VCaP (cell line): ENCODE measurements around the gene LRRC10.

Experiments
- H3K27ac ChIP-seq: fragments of 450-650 bp; 2 replicates; pipeline ENCODE4 v1.5.1; 2017
- TF ChIP-seq, protein P1 (sequence below): fragments of 450-650 bp; conservative IDR thresholded peaks from 2 replicates; pipeline ENCODE4 v1.5.1; 2017; ENCODE audit warnings: mild to moderate bottlenecking, moderate library complexity

The LRRC10 gene, protein sequence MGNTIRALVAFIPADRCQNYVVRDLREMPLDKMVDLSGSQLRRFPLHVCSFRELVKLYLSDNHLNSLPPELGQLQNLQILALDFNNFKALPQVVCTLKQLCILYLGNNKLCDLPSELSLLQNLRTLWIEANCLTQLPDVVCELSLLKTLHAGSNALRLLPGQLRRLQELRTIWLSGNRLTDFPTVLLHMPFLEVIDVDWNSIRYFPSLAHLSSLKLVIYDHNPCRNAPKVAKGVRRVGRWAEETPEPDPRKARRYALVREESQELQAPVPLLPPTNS

DNA sequence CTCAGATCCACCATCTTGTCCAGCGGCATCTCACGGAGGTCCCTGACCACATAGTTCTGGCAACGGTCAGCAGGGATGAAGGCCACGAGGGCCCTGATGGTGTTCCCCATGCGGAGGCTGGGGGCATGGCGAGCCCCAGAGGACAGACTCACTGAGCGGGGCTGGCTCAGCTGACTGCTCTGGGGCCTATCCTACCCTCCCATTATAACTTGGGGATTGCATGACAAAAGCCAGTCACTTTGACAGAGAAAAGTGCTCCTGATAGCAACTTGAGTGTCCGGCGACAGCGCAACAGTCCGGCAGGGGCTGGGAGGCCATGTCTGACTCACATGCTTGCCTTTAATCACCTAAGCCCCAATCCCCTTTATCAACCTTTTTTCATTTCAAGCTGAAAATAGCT lies at the start of gene LRRC10:
Gene LRRC10, minus strand, starts transcription at position 179 of the 400 bp plus-strand sequence. Its CDS starts 69 bp downstream, at position 110.
- no peak within 1 kb of the TSS for H3K27ac ChIP-seq
- TF ChIP-seq, protein P1, sequence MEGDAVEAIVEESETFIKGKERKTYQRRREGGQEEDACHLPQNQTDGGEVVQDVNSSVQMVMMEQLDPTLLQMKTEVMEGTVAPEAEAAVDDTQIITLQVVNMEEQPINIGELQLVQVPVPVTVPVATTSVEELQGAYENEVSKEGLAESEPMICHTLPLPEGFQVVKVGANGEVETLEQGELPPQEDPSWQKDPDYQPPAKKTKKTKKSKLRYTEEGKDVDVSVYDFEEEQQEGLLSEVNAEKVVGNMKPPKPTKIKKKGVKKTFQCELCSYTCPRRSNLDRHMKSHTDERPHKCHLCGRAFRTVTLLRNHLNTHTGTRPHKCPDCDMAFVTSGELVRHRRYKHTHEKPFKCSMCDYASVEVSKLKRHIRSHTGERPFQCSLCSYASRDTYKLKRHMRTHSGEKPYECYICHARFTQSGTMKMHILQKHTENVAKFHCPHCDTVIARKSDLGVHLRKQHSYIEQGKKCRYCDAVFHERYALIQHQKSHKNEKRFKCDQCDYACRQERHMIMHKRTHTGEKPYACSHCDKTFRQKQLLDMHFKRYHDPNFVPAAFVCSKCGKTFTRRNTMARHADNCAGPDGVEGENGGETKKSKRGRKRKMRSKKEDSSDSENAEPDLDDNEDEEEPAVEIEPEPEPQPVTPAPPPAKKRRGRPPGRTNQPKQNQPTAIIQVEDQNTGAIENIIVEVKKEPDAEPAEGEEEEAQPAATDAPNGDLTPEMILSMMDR, result no peak

DNA sequence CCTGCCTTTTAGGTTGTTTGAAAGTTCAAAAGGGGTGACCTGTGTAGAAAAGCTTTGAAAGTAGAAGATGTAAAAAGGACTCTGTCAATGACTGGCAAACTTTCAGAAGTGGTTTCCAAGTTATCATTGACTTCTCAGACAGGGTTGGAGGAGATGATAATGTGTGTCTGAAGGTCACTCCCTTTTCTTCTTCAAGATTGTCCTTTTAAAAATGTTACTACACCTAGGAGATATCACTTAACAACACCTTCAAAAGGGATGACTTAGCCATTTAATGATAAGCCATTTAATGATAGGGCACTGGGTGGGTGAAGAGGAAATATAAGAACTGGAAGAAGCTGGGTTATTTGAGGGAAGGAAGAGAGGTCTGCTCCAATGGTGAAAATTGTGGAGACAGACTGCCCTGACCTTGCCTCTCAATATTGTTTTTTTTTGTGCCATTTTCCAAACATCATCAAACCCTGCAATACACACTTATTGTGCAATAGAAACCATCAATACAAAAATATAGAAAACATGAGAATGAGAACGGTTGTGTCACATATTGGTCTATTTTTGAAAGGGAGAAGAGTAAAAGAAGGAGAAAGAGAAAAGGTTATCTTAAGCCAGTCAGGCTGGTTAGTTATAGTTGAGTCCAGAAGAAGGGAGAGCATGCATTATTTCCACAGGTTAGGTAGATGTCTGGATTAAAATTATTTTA lies 49.6 kb upstream of the LRRC10 start:
- no peak overlapping the region for H3K27ac ChIP-seq
- TF ChIP-seq, protein P1, result no peak

DNA sequence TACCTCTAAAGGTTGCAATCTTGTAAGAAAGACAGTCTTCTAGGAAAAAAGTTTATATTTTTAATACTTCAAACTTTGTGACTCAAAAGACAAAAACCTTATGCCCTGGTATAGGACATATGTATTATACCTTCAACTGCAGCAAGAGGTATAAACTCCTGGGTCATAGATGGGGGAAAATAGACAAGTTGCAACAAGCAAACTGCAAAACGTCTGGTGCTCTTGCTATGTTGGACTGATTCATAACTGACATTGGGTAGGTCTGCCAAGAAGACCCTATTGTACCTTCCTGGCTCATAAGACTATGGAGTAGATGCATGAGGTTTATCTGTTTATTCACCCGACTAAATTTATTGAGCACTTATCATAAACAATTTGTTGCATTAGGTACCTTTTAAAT lies 47.5 kb upstream of the LRRC10 start:
- TF ChIP-seq, protein P1, result no peak
- H3K27ac ChIP-seq, result no peak overlapping the region

DNA sequence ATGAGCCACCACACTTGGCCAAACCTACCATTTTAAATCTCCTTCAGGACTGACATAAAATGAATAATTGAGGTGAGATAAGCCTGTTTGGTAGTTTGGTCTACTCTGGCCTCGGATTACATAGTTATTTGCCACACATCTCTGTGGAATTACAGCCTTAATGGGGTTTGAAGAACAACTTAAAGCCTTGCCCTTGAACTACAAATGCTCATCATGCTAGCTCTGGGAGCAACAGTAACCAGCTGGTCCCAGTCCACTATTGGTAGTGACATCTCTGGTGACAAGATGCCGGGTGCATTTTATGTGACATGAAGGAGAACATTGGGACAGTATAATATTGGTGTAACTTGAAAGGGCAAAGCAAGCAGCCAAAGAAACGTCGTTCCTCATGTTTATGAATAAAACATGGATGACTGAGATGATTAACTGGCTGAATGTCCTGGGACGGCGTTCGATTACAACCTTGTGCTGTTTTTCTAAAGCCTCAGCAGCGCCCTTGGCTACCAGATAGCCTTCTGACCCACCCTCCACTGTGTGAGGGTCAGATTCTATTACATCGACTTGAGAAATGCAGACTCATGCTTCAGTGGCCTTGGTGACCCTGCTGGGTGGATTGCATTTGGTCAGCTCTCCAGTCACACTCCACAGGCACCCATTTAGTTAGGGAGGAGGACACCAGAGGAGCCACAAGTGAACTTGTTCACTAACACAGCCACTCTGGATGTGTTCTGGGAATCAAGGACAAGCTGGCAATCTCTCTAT lies 46.9 kb upstream of the LRRC10 start:
- no peak overlapping the region for H3K27ac ChIP-seq
- TF ChIP-seq, protein P1, result no peak

DNA sequence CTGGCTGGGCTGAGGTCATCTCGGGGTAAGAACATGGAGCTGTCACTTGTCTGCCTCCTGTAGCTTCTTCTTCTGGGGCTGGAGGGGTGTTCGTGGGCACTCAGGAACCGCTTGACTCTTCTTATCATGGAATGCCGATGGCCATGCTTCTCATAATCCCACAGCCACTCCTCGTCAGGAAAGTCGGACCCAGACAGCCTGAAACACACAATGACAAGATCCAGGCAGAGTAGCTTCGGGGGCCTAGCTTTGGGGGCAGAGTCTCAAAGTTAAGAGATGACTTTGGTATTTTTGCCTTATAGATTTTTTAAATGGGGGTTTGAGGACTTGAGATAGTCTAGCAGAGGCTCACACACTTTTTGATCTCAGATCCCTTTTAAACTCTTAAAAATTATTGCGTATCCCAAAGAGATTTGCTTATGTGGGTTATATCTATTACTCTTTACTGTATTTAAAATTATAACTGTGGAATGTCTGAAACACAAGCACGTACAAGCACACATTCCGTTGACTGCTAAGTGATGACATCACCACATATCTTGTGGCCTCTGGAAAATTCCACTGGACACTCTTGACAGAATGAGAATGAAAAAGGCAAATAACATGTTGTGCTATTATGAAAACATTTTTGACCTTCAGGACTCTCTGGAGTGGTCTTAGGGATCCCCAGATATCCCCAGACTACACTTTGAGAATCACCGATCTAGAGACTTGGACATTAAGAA lies 45.1 kb upstream of the LRRC10 start:
- H3K27ac ChIP-seq, result no peak overlapping the region
- TF ChIP-seq, protein P1, result no peak

DNA sequence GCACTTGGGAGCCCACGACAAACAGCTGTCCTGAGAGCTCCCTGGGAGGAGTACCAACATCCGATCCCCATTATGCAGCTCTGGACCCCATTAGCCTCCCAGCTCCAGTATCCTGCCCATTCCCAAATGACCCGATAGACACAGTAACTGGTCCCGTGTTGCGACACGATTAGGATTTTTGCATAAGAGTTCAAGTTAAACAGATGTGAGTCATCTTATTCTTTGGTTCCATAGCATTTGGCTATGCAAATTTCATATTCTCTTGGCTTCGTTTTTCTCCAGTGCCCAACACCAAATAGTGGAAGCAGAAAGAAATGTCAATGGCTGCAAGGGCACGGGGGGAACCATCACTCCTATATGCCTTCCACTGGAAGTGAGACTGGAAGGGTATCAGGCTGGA lies 43.0 kb upstream of the LRRC10 start:
- TF ChIP-seq, protein P1, result no peak
- H3K27ac ChIP-seq, result no peak overlapping the region
